Measurements from ENCODE around the gene CILP2.

Gene CILP2, protein sequence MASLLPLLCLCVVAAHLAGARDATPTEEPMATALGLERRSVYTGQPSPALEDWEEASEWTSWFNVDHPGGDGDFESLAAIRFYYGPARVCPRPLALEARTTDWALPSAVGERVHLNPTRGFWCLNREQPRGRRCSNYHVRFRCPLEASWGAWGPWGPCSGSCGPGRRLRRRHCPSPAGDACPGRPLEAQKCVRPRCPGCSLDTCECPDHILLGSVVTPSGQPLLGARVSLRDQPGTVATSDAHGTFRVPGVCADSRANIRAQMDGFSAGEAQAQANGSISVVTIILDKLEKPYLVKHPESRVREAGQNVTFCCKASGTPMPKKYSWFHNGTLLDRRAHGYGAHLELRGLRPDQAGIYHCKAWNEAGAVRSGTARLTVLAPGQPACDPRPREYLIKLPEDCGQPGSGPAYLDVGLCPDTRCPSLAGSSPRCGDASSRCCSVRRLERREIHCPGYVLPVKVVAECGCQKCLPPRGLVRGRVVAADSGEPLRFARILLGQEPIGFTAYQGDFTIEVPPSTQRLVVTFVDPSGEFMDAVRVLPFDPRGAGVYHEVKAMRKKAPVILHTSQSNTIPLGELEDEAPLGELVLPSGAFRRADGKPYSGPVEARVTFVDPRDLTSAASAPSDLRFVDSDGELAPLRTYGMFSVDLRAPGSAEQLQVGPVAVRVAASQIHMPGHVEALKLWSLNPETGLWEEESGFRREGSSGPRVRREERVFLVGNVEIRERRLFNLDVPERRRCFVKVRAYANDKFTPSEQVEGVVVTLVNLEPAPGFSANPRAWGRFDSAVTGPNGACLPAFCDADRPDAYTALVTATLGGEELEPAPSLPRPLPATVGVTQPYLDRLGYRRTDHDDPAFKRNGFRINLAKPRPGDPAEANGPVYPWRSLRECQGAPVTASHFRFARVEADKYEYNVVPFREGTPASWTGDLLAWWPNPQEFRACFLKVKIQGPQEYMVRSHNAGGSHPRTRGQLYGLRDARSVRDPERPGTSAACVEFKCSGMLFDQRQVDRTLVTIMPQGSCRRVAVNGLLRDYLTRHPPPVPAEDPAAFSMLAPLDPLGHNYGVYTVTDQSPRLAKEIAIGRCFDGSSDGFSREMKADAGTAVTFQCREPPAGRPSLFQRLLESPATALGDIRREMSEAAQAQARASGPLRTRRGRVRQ

DNA sequence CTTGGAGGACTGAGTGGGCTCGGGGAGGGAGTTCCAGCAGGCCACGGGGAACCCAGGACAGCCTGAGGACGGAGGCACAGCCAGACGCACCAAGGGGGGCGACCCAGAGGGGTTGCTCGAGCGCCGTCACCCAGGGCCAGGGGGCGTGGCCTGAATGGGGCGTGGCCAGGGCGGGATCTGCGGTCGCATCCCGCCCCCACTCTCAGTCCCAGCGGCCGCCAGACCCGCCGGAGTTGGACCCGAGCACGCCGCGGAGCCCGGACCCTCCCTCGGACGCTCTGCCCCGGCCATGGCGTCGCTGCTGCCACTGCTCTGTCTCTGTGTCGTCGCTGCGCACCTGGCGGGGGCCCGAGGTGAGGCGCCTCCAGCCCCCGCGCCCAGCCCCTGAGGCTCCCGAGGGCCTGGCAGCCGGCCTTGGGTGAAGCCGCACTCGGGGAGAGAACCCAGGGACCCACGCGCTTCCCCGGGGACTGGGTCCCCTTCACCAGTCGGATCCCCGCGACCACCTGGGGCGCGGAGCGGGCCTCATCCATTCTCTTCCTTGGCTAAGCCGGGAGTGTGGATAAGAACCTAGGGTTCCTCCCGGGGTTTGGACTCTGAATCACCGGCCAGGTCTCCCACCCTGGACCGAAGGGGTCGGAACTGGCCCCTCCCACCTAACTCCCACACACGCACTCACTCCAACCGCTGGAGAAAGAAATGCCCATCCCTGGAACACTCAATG lies at the start of gene CILP2:
Gene CILP2, plus strand, starts transcription at position 205 of the 724 bp plus-strand sequence. Its CDS starts 85 bp downstream, at position 290.
- no peak for DNase-seq (ENCODE audit: low read depth)

DNA sequence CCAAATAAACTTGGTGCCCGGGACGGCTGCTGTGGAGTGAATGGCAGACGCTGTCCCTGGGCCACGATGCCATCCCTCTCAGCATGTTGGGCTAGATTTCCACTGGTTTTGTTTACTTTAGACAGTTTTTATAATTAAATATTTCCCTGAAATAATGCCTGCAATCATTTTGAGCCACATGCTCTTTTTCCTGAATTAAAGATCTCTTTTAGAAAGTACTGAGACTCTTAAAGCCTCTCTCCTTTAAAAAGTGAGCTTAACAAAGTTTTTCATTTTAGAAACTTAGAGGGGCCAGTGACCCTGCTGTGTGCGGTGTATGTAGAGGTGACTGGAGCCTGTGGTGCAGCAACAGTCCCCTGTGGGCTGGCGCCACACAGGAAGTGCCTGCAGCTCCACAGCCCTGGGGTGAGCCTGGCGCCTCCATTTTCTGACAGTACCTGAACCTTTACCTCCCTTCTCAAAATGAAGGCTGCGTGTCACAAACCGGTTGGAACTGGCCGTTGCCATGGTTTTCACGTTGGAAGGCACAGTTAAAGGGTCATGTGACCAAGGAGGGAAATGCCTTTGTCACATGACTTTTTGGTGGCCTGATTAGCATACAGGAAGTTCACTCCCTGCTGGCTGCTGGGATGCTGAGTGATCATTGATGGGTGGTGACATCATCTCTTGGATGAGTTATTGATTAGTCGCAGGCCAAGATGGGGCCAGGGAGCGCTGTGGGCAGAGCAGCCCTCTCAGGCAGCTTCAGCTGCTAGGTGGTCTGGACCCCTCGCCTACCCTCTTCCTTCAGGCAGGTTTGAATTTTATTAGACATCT lies 49.0 kb upstream of the CILP2 start:
- DNase-seq (ENCODE audit: low read depth): peak; percentile 46

DNA sequence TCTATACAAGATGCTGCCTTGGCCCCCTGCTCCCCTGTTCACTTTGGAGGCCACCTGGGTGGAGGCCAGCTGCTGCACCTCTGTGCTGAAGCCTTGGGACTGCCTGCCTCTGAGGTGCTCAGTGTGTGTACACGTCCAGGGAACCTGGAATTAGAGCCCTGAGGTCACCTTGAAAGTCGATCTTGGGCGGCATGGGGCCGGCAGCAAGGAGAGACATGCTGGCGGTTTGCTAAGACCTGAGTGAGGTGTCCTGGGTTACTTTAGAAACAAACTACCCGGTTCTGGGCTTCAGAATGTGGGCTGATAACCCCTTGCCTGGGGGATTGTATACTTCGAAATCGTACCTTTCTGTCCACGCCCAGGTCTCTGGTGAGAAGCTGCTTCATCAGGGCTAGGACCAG lies 48.3 kb upstream of the CILP2 start:
- DNase-seq (ENCODE audit: low read depth): no peak

DNA sequence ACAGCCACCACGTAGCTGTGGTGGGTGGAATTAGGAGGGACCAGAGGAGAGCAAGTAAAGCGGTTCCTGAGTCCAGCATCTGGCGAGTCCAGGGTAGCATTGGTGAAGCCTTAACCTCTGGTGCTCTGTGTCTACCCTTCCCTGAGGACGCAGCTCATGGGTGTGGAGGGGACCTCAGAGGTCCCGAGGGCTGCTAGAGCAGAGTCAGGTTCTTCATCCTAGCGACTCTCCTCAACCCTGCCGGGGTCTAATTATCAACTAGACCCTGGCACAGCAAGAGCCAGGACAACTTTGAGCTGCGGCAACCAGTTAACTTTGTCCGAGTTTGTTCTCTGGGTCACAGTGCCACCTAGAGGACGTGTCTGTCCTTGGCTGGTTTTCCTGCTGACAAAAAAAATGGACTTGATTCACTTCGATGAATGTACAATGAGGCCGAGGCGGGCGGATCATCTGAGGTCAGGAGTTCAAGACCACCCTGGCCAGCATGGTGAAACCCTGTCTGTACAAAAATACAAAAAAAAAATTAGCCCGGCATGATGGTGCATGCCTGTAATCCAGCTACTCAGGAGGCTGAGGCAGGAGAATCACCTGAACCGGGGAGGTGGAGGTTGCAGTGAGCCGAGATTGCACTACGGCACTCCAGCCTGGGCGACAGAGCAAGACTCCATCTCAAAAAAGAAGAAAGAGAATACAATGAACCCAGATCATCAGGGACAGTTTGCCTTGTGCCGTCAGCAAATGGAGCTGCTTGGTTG lies 47.7 kb upstream of the CILP2 start:
- peak; percentile 47 for DNase-seq (ENCODE audit: low read depth)

DNA sequence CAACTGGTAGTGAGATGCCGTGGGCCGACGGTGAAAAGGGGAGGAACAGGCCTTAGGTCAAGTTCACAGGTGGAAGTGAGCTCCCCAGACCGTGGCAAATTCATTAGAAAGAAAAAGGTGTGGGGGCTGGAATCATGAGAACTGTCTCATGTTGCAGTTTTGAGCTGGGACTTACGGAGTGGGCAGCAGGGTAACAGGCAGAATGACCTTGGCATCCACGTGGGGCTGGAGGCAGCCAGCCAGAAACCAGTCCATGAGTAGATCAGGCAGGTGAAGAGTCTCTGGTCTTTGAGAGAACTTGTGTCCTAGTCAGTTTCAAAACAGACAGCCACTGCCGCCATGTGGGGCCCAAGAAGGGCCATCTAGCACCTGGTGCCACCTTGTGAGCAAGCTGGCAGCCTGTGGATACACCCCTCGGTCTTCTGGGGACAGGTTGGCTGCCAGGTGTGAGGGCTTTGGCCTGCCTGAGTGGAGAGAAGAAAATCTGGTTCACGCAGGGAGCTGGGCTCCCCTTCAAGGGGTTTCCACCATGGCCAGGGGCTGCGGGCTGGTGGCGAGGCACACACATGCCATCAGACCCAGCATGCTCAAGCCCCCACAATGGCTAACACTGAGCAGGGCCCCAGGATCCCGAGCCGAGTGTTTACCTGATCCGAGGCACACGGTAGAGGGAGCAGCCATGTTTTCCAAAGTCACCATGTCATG lies 46.6 kb upstream of the CILP2 start:
- DNase-seq (ENCODE audit: low read depth): no peak

DNA sequence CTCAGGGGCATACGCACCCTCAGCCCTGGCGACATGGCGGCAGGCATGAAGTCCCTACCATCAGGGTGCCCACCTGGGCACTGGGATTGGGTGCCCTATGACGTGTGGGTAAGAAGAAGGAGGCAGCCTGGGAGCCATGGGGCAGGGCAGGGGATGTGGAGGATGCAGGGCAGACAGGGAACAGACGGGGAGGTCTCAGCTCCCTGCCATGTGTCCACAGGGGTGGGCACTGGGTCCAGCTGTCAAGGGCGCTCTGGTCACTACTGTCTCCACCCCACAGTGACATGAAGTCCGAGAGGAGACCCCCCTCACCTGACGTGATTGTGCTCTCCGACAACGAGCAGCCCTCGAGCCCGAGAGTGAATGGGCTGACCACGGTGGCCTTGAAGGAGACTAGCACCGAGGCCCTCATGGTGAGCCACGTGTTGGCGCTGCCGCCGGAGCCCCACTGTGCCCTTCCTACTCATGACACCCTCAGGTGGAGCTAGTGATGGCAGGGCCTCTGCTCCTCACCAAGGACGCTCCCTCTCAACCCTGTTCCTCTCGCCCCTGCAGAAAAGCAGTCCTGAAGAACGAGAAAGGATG lies 45.9 kb upstream of the CILP2 start:
- no peak for DNase-seq (ENCODE audit: low read depth)

DNA sequence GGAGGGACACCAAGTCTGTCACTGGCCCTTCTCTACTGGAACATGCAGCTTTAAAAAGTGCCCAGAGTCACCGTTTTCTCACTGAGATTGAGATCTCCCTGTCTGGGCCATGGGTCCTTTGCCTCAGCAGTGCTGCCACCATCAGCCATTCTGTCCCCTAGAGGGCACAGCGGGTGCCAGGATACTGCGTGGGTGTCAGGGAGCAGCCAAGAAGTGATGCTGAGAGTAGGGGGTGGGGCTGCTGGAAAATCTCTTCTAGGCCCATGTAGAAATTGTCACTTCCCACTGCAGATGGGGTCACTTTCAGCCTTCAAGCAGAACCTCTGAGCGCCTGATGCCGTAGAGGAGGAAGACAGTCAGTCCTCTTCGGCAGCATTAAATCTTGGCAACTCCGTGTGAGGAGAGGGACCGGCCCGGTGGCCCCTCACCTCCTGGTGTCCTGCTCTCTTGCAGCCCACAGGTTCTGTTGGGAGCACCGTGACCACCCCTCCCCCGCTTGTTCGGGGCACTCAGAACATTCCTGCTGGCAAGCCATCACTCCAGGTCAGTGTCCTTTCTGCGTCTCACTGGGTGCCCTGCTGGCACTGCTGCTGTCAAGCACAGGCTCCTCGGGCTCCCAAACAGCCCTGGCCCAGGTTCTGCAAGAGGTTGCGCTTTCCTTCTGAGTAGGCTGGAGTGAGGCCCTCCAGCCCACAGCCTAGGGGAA lies 44.1 kb upstream of the CILP2 start:
- no peak for DNase-seq (ENCODE audit: low read depth)

DNA sequence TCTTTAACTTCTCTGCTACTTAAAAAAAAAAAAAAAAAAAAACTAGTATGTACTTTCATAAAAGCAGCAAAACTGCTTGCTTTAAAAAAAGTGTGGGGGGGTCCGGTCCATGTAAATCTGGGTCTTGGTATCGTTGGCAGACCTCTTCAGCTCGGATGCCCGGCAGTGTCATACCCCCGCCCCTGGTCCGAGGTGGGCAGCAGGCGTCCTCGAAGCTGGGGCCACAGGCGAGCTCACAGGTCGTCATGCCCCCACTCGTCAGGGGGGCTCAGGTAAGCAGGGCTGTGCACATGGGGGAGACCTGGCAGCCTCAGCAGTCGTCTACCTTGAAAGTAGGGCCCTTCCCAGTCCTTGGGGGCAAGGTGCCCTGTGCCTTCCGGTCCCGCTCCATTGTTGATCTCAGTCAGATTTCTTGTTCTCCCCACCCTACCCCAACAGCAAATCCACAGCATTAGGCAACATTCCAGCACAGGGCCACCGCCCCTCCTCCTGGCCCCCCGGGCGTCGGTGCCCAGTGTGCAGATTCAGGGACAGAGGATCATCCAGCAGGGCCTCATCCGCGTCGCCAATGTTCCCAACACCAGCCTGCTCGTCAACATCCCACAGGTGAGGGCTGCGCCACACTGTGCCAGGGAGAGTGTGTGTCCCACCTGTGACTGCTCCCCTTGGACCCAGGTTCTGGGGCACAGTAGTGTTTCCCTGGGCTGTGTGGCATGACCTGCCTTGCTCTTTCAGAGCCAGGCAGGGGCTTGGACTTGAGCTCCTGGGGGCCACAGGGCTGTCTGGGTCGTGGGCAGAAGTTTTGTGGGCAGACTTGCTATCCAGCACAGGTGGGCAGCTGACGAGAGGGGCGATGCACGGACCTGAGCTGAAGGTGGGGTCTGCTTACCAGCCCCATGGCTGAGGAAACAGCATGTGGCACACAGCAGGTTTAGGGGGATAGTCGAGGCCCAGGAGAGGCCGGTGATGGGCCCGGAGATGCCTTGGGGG lies 42.2 kb upstream of the CILP2 start:
- no peak for DNase-seq (ENCODE audit: low read depth)

DNA sequence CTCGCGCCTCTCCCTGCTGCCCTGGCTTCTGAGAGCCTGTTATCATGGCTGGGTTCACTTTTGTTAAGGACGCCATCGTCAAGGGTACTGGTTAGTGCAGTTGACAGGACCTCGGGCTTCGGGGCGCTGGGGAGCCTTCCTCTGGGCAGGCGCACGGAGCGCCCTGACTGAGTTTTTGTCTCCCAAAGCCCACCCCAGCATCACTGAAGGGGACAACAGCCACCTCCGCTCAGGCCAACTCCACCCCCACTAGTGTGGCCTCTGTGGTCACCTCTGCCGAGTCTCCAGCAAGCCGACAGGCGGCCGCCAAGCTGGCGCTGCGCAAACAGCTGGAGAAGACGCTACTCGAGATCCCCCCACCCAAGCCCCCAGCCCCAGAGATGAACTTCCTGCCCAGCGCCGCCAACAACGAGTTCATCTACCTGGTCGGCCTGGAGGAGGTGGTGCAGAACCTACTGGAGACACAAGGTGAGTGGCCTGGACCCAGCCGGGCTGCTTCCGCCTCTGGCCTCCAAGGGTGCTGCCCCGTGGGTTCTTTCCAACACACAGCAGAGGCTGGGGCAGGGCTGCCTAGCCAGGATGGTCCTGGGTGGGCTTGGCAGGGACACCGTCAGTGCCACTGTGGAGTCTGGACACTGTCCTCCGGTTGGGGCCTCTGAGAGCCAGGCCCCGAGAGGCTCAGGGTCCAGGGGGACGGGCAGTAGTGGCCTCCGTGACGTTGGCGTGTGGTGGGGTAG lies 39.6 kb upstream of the CILP2 start:
- no peak for DNase-seq (ENCODE audit: low read depth)

DNA sequence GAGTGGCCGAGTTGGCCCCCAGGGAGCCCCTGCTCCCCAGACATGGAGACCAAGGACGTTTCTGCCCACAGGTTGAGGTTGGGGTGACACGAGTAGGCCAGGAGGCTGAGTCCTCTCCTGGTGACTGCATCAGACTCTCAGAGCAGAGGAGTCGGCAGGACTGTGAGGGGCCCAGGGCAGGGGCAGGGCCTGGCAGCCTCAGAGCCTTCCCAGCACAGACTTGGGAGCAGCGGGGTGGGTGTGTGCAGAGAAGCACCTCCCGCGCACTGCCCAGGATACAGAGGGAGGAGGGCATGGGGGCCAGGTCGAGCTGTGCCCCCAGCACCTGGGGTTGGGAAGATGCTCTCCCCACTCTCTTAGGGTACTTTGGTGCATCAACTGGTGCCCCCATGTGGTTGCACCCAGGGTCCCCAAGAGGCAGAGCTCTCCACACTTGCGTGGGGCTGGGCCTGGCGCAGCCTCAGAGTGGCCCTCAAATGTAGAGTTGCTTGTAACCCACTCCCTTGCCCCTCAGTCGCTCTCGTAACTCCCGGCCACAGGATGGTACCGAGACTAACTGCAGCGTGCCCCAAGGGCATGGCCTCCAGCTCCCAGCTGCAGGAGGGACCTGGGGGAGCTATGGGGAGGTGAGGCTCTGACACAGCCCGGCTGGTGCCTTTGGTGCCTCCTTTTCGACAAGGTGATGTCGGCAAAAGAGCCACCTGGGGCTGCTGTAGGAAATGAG lies 38.6 kb upstream of the CILP2 start:
- no peak for DNase-seq (ENCODE audit: low read depth)

DNA sequence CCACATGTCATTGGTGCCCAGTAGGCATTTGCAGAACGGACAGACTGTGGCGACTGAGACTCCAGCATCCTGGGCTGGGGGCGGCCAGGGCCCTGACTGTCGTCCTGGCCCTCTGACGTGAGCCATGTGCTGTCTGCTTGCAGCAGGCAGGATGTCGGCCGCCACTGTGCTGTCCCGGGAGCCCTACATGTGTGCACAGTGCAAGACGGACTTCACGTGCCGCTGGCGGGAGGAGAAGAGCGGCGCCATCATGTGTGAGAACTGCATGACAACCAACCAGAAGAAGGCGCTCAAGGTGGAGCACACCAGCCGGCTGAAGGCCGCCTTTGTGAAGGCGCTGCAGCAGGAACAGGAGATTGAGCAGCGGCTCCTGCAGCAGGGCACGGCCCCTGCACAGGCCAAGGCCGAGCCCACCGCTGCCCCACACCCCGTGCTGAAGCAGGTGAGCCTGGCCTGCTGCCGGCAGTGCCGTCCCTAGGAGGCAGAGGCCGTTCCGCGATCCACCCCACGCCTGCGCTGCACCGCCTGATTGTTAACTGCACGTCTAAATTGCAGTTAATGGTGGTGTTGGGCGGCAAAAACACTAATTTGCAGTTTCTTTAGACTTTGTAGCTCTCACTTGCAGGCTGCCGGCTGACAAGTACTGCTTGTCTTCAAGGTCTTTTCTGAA lies 37.0 kb upstream of the CILP2 start:
- DNase-seq (ENCODE audit: low read depth): no peak

DNA sequence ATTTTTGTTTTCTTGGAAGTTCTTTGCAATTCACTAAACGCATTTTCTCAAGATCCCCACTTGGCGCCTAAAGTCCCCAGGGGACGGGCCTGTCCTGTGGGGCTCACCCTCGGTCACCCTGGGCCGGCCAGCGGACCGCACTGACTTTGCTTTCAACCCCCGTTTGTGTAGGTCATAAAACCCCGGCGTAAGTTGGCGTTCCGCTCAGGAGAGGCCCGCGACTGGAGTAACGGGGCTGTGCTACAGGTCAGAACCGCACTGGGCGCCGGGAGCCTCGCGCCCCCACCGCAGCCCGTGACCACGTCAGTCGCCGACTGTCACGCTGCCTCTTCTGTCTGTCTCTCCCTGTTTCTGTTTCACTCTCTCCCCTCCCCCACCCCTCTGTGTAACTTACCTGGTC lies 36.3 kb upstream of the CILP2 start:
- DNase-seq (ENCODE audit: low read depth): no peak

DNA sequence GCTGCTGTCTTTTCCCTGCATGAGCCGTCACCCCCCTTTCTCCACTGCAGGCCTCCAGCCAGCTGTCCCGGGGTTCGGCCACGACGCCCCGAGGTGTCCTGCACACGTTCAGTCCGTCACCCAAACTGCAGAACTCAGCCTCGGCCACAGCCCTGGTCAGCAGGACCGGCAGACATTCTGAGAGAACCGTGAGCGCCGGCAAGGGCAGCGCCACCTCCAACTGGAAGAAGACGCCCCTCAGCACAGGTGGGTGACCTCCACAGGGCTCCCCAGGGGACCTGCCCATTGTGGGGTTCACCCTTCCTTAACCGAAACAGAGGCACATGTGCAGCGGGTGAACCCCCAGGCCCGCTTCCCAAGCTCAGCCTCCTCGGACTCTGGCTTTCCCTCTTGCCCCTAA lies 35.8 kb upstream of the CILP2 start:
- no peak for DNase-seq (ENCODE audit: low read depth)

DNA sequence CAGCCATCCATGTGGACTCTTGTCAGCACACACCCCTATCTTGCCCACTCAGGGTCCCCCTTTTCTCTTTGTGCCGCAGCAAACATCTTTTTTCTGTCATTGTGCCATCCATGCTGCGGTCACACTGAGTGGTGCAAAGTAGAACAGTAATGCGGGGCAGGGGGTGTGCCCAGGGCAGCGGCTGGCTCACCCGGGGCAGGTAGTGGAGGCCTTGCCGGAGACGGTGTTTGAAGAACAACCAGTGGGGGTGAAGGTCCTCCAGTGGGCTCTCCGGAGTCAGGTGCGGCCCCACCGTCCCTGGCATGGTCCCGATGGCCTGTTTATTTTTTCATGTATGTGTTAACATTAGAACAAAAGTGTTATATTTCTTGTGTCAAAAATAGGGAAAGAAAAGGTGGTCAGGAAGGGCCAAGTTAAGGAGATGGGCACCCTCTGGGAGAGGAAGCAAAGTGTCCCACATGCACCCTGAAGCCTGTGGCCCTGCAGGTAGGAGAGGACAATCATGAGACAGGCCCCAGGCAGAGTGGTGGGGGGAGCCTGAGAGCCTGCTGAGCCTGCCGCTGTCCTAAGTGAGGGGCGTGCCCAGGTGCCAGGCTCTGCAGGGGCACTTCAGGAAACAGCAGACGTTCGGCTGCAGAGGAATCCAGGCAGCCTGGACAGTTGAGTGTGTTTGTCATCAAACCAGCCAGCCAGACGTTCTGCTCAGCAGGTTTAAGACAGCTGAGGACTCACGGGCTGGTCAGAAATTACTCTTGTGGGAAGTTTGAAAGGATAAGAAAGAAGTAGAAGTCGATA lies 35.1 kb upstream of the CILP2 start:
- no peak for DNase-seq (ENCODE audit: low read depth)
